ENCODE measurements around the gene FANCC.

FANCC gene

GRCh38 chr9:95115104-95115503 lies 202.4 kb downstream of the FANCC start:
- no peak for DNase-seq

GRCh38 chr9:95112436-95113280 lies 204.9 kb downstream of the FANCC start:
- DNase-seq = no peak

- no peak for DNase-seq
Measured at GRCh38 chr9:95111716-95112115, 205.8 kb downstream of the FANCC start.

GRCh38 chr9:95110921-95111525 lies 206.5 kb downstream of the FANCC start:
- no peak for DNase-seq

GRCh38 chr9:95109456-95109855 lies 208.1 kb downstream of the FANCC start:
- no peak for DNase-seq

GRCh38 chr9:95108777-95109176 lies 208.7 kb downstream of the FANCC start:
- no peak for DNase-seq

GRCh38 chr9:95107976-95108375 lies 209.5 kb downstream of the FANCC start:
- DNase-seq = no peak

GRCh38 chr9:95107001-95107749 lies 210.3 kb downstream of the FANCC start:
- DNase-seq = peak; percentile 81

- DNase-seq = no peak
Measured at GRCh38 chr9:95105519-95106287, 211.8 kb downstream of the FANCC start.

- DNase-seq = no peak
Measured at GRCh38 chr9:95104980-95105379, 212.5 kb downstream of the FANCC start.

GRCh38 chr9:95104581-95104960 lies 212.9 kb downstream of the FANCC start:
- DNase-seq = no peak

GRCh38 chr9:95103871-95104580 lies 213.5 kb downstream of the FANCC start:
- DNase-seq = no peak

- no peak for DNase-seq
Measured at GRCh38 chr9:95103281-95103771, 214.2 kb downstream of the FANCC start.

GRCh38 chr9:95102572-95102971 lies 214.9 kb downstream of the FANCC start:
- DNase-seq = no peak

GRCh38 chr9:95102001-95102433 lies 215.5 kb downstream of the FANCC start:
- no peak for DNase-seq

GRCh38 chr9:95101326-95101725 lies 216.2 kb downstream of the FANCC start:
- DNase-seq = no peak

- no peak for DNase-seq
Measured at GRCh38 chr9:95100071-95100627, 217.4 kb downstream of the FANCC start.

GRCh38 chr9:95099321-95100070 lies 218.0 kb downstream of the FANCC start:
- no peak for DNase-seq

- no peak for DNase-seq
Measured at GRCh38 chr9:95098391-95098921, 219.1 kb downstream of the FANCC start.

- no peak for DNase-seq
Measured at GRCh38 chr9:95097279-95097678, 220.2 kb downstream of the FANCC start.

GRCh38 chr9:95096807-95097206 lies 220.7 kb downstream of the FANCC start:
- DNase-seq = no peak

All from amniotic stem cell (primary cell).